ENCODE measurements around the gene KATNIP. TPM values are rescaled to one million over a fixed set of nuclear protein-coding genes. Genes with fewer than 3 reads are reported as not detected.

The KATNIP gene
- total RNA-seq, 1 donor from 2014 or later, result 21.1 TPM

GRCh38 chr16:27539636-27540035, 10.3 kb upstream of the KATNIP start:
- Histone ChIP-seq H3K36me3 (ENCODE audit: insufficient read depth, low read length) (peaks cover 69% of the 10 kb centered on the region), H3K4me1 (ENCODE audit: insufficient read depth, low read length) (no peaks in the 10 kb centered on the region), H3K9me3 (ENCODE audit: insufficient read depth, low read depth, low read length) (no peaks in the 10 kb centered on the region), H3K4me2 (ENCODE audit: low read length) (no peak overlapping the region), H4K20me1 (ENCODE audit: insufficient read depth, low read length) (peaks cover 63% of the 10 kb centered on the region), H3K27me3 (ENCODE audit: insufficient read depth, low read length) (no peaks in the 10 kb centered on the region), H3K27ac (ENCODE audit: low read depth, low read length) (no peak overlapping the region), H3K4me3 (ENCODE audit: insufficient read depth, low read depth, low read length) (no peak overlapping the region), H3K79me2 (ENCODE audit: insufficient read depth, low read length) (peaks cover 4% of the 10 kb centered on the region), H3K9ac (ENCODE audit: low read length) (no peak overlapping the region), H2AFZ (ENCODE audit: low read depth, low read length) (no peak overlapping the region)
- H3K27me3 Mint-ChIP-seq (ENCODE audit: low read depth, unreplicated experiment), result no peaks in the 10 kb centered on the region
- TF ChIP-seq CTCF (IDR thresholded peaks at IDR 0.05; ENCODE audit: insufficient read depth, low read depth, low read length) (no peak), EZH2 (IDR thresholded peaks at IDR 0.05; ENCODE audit: insufficient read depth, low read length) (no peak)
- FAIRE-seq (no peak), DNase-seq (ENCODE audit: low read depth) (no peak)
- H3K36me3 Mint-ChIP-seq (ENCODE audit: low read depth, unreplicated experiment), result peaks cover 37% of the 10 kb centered on the region
- H3K27ac Mint-ChIP-seq (ENCODE audit: unreplicated experiment), result no peak overlapping the region
- no peaks in the 10 kb centered on the region for H3K9me3 Mint-ChIP-seq (ENCODE audit: unreplicated experiment)
- H3K4me3 Mint-ChIP-seq (ENCODE audit: unreplicated experiment), result no peak overlapping the region
- peaks cover 11% of the 10 kb centered on the region for H3K4me1 Mint-ChIP-seq (ENCODE audit: low read depth, unreplicated experiment)

GRCh38 chr16:27543801-27544200, 6.1 kb upstream of the KATNIP start:
- Histone ChIP-seq H3K4me1 (ENCODE audit: insufficient read depth, low read length) (peaks cover 20% of the 10 kb centered on the region), H3K27ac (ENCODE audit: low read depth, low read length) (no peak overlapping the region), H3K27me3 (ENCODE audit: insufficient read depth, low read length) (no peaks in the 10 kb centered on the region), H3K4me3 (ENCODE audit: insufficient read depth, low read depth, low read length) (no peak overlapping the region), H3K79me2 (ENCODE audit: insufficient read depth, low read length) (peaks cover 44% of the 10 kb centered on the region), H3K36me3 (ENCODE audit: insufficient read depth, low read length) (peaks cover 55% of the 10 kb centered on the region), H3K9ac (ENCODE audit: low read length) (no peak overlapping the region), H2AFZ (ENCODE audit: low read depth, low read length) (no peak overlapping the region), H3K9me3 (ENCODE audit: insufficient read depth, low read depth, low read length) (no peaks in the 10 kb centered on the region), H4K20me1 (ENCODE audit: insufficient read depth, low read length) (peaks cover 86% of the 10 kb centered on the region), H3K4me2 (ENCODE audit: low read length) (no peak overlapping the region)
- H3K27me3 Mint-ChIP-seq (ENCODE audit: low read depth, unreplicated experiment), result no peaks in the 10 kb centered on the region
- no peak for DNase-seq (ENCODE audit: low read depth)
- FAIRE-seq, result no peak
- H3K9me3 Mint-ChIP-seq (ENCODE audit: unreplicated experiment), result no peaks in the 10 kb centered on the region
- H3K27ac Mint-ChIP-seq (ENCODE audit: unreplicated experiment), result no peak overlapping the region
- H3K4me1 Mint-ChIP-seq (ENCODE audit: low read depth, unreplicated experiment), result peaks cover 24% of the 10 kb centered on the region
- no peak for TF ChIP-seq CTCF (IDR thresholded peaks at IDR 0.05; ENCODE audit: insufficient read depth, low read depth, low read length)
- TF ChIP-seq EZH2 (IDR thresholded peaks at IDR 0.05; ENCODE audit: insufficient read depth, low read length), result no peak
- no peak overlapping the region for H3K4me3 Mint-ChIP-seq (ENCODE audit: unreplicated experiment)
- H3K36me3 Mint-ChIP-seq (ENCODE audit: low read depth, unreplicated experiment), result peaks cover 30% of the 10 kb centered on the region

- H3K27me3 Mint-ChIP-seq (ENCODE audit: low read depth, unreplicated experiment), result no peaks in the 10 kb centered on the region
- H3K27me3 ChIP-seq (ENCODE audit: insufficient read depth, low read length), result no peaks in the 10 kb centered on the region
- H3K79me2 ChIP-seq (ENCODE audit: insufficient read depth, low read length), result peaks cover 51% of the 10 kb centered on the region
- no peak overlapping the region for H3K27ac ChIP-seq (ENCODE audit: low read depth, low read length)
- no peak overlapping the region for H3K4me2 ChIP-seq (ENCODE audit: low read length)
- no peak overlapping the region for H3K27ac Mint-ChIP-seq (ENCODE audit: unreplicated experiment)
- H3K36me3 Mint-ChIP-seq (ENCODE audit: low read depth, unreplicated experiment), result peaks cover 22% of the 10 kb centered on the region
- H3K4me1 Mint-ChIP-seq (ENCODE audit: low read depth, unreplicated experiment), result peaks cover 21% of the 10 kb centered on the region
- H4K20me1 ChIP-seq (ENCODE audit: insufficient read depth, low read length), result peaks cover 83% of the 10 kb centered on the region
- no peak overlapping the region for H3K4me3 Mint-ChIP-seq (ENCODE audit: unreplicated experiment)
- H2AFZ ChIP-seq (ENCODE audit: low read depth, low read length), result no peak overlapping the region
- H3K4me1 ChIP-seq (ENCODE audit: insufficient read depth, low read length), result peaks cover 21% of the 10 kb centered on the region
- no peak for DNase-seq (ENCODE audit: low read depth)
- H3K9me3 Mint-ChIP-seq (ENCODE audit: unreplicated experiment), result no peaks in the 10 kb centered on the region
- no peak overlapping the region for H3K9ac ChIP-seq (ENCODE audit: low read length)
- peaks cover 47% of the 10 kb centered on the region for H3K36me3 ChIP-seq (ENCODE audit: insufficient read depth, low read length)
- no peaks in the 10 kb centered on the region for H3K9me3 ChIP-seq (ENCODE audit: insufficient read depth, low read depth, low read length)
- H3K4me3 ChIP-seq (ENCODE audit: insufficient read depth, low read depth, low read length), result no peak overlapping the region
- no peak for TF ChIP-seq EZH2 (IDR thresholded peaks at IDR 0.05; ENCODE audit: insufficient read depth, low read length)
- TF ChIP-seq CTCF (IDR thresholded peaks at IDR 0.05; ENCODE audit: insufficient read depth, low read depth, low read length), result no peak
- no peak for FAIRE-seq
Measured at GRCh38 chr16:27544671-27545070, 5.3 kb upstream of the KATNIP start.

Measured in astrocyte (in vitro differentiated cells and primary cell).